HCT116 (cell line): ENCODE results near the gene UCKL1. TPM values are rescaled to one million over a fixed set of nuclear protein-coding genes. Genes with fewer than 3 reads are reported as not detected.

Experiments
- ATAC-seq: fragments of 200-7000 bp; cut with Tn5 transposase; 2 replicates; pipeline ENCODE4 v1.9.1; 2020; ENCODE audit warnings: mild to moderate bottlenecking, moderate library complexity
- BruUV-seq: library from RNA; stranded (reverse); fragments of 400-500 nt; replicated peaks from 2 replicates; lab custom pipeline; 2021; lab: Mats Ljungman, UMichigan
- CTCF ChIA-PET: fragments of 300-600 bp; sonication (Branson Sonifier 250); formaldehyde crosslinking; loops from one replicate; lab custom pipeline; 2021; ENCODE audit warnings: antibody characterized with exemption; lab: Charles Lee
- POLR2A ChIA-PET: fragments of 300-600, 350-600 bp; sonication (Branson Sonifier 250); formaldehyde crosslinking; loops from one replicate; lab custom pipeline; 2021; ENCODE audit warnings: antibody characterized with exemption; lab: Charles Lee
- RAD21 ChIA-PET, 2 experiments: fragments of 300-600 bp; sonication (Branson Sonifier 250); formaldehyde crosslinking; loops; one replicate each; lab custom pipeline; 2023; ENCODE audit warnings: low total read pairs in 2 of 2; ENCODE audit not compliant: uncharacterized antibody in 2 of 2, unreplicated experiment in 2 of 2, low non-redundant PET in 1 of 2; lab: Charles Lee
- DNase-seq: peaks from one replicate; pipeline ENCODE4 v3.0.0-alpha.2; 2010; ENCODE audit warnings: low read depth, low spot score
- H2AFZ ChIP-seq: fragments of 200-600 bp; shearing (Covaris generic), sonication (generic); 2 replicates; pipeline ENCODE4 v1.6.1; 2017; ENCODE audit warnings: low read depth, mixed run types, mixed read lengths, antibody characterized with exemption, low read length; ENCODE audit not compliant: poor library complexity, severe bottlenecking
- H3K27ac ChIP-seq: 2 replicates; pipeline ENCODE4 v1.5.1; 2012; ENCODE audit warnings: low read depth, low read length
- H3K27me3 ChIP-seq: fragments of 200-600 bp; sonication (generic); 2 replicates; pipeline ENCODE4 v1.6.1; 2016; ENCODE audit warnings: mixed run types, low read length, mixed read lengths; ENCODE audit not compliant: insufficient read depth
- H3K36me3 ChIP-seq, 2 experiments: fragments of 200-500 bp in 1 of 2; fragments of 200-600 bp in 1 of 2; sonication (Bioruptor generic) in 1 of 2; sonication (generic) in 1 of 2; 2 replicates each; pipeline versions ENCODE4 v1.5.1 to v1.6.1; 2014 to 2016; ENCODE audit warnings: low read length in 2 of 2, inconsistent platforms in 1 of 2, mixed read lengths in 1 of 2, mixed run types in 1 of 2; ENCODE audit not compliant: insufficient read depth in 2 of 2, control insufficient read depth in 1 of 2
- H3K4me1 ChIP-seq, 2 experiments: fragments of 200-600 bp in 1 of 2; sonication (generic) in 1 of 2; 2 replicates each; pipeline versions ENCODE4 v1.5.1 to v1.6.1; 2012 to 2017; ENCODE audit warnings: low read length in 2 of 2, inconsistent platforms in 1 of 2, mild to moderate bottlenecking in 1 of 2, mixed read lengths in 1 of 2, mixed run types in 1 of 2, moderate library complexity in 1 of 2; ENCODE audit not compliant: insufficient read depth in 2 of 2, control insufficient read depth in 1 of 2
- H3K4me2 ChIP-seq: fragments of 200-600 bp; sonication (generic); 2 replicates; pipeline ENCODE4 v1.6.1; 2017; ENCODE audit warnings: mixed run types, low read length, mixed read lengths
- H3K4me3 ChIP-seq, 2 experiments: fragments of 200-600 bp in 1 of 2; sonication (generic) in 1 of 2; replicated peaks in 1 of 2; 2 replicates each; pipeline ENCODE4 v1.5.1; 2011 to 2016; ENCODE audit warnings: low read length in 2 of 2, control low read depth in 1 of 2, low read depth in 1 of 2, mild to moderate bottlenecking in 1 of 2, mixed read lengths in 1 of 2, mixed run types in 1 of 2
- H3K79me2 ChIP-seq: fragments of 200-600 bp; sonication (generic); 2 replicates; pipeline ENCODE4 v1.6.1; 2017; ENCODE audit warnings: mild to moderate bottlenecking, mixed run types, low read length, moderate library complexity, mixed read lengths; ENCODE audit not compliant: insufficient read depth
- H3K9ac ChIP-seq: fragments of 200-600 bp; sonication (generic); 2 replicates; pipeline ENCODE4 v1.6.1; 2016; ENCODE audit warnings: low read length, mixed read lengths
- H3K9me2 ChIP-seq: fragments of 200-600 bp; sonication (generic), shearing (Covaris generic); 2 replicates; pipeline ENCODE4 v1.6.1; 2017; ENCODE audit warnings: mixed run types, mild to moderate bottlenecking, moderate library complexity; ENCODE audit not compliant: insufficient read depth
- H3K9me3 ChIP-seq, 2 experiments: fragments of 200-500 bp in 1 of 2; fragments of 200-600 bp in 1 of 2; sonication (Bioruptor generic) in 1 of 2; sonication (generic) in 1 of 2; 2 replicates each; pipeline ENCODE4 v1.6.1; 2014 to 2017; ENCODE audit warnings: low read length in 2 of 2, mixed read lengths in 2 of 2, inconsistent platforms in 1 of 2, low read depth in 1 of 2, mild to moderate bottlenecking in 1 of 2, mixed run types in 1 of 2, moderate library complexity in 1 of 2; ENCODE audit not compliant: control insufficient read depth in 1 of 2, insufficient read depth in 1 of 2
- H4K20me1 ChIP-seq: fragments of 200-600 bp; sonication (generic), shearing (Covaris generic); 2 replicates; pipeline ENCODE4 v1.6.1; 2017; ENCODE audit warnings: mixed run types, mild to moderate bottlenecking, moderate library complexity; ENCODE audit not compliant: insufficient read depth
- EZH2 ChIP-seq: fragments of 200-600 bp; sonication (generic); IDR thresholded peaks from 2 replicates; pipeline ENCODE4 v1.6.1; 2017; ENCODE audit warnings: antibody characterized with exemption, mixed run types
- SIN3A ChIP-seq: IDR thresholded peaks from 2 replicates; pipeline ENCODE4 v1.6.1; 2012; ENCODE audit warnings: low read depth
- TCF7L2 ChIP-seq: IDR thresholded peaks from 2 replicates; pipeline ENCODE4 v1.7.0; 2011; ENCODE audit warnings: borderline replicate concordance, inconsistent platforms; ENCODE audit not compliant: insufficient read depth, insufficient read length; ENCODE audit errors: extremely low read depth
- YY1 ChIP-seq: IDR thresholded peaks from 2 replicates; pipeline ENCODE4 v1.6.1; 2011; ENCODE audit warnings: low read length, low read depth, moderate library complexity, mild to moderate bottlenecking; ENCODE audit not compliant: insufficient replicate concordance; ENCODE audit errors: extremely low read depth
- intact Hi-C: fragments of 100-400 bp; cut with micrococcal nuclease; formaldehyde crosslinking; loops from 2 replicates; pipeline ENCODE4 v1.10.0; 2022
- total RNA-seq: library from RNA; stranded (reverse); gene quantifications from one replicate; pipeline ENCODE4 v1.2.1, GENCODE V29; 2021; ENCODE audit not compliant: unreplicated experiment
- TF ChIP-seq, protein P1 (sequence below): IDR thresholded peaks from 2 replicates; pipeline ENCODE4 v1.6.1; 2012
- TF ChIP-seq, protein P2 (sequence below): IDR thresholded peaks from 2 replicates; pipeline ENCODE4 v1.6.1; 2012; ENCODE audit warnings: low read depth

UCKL1 gene
- total RNA-seq, 1 experiment from 2014 or later, result 54.2 TPM

DNA sequence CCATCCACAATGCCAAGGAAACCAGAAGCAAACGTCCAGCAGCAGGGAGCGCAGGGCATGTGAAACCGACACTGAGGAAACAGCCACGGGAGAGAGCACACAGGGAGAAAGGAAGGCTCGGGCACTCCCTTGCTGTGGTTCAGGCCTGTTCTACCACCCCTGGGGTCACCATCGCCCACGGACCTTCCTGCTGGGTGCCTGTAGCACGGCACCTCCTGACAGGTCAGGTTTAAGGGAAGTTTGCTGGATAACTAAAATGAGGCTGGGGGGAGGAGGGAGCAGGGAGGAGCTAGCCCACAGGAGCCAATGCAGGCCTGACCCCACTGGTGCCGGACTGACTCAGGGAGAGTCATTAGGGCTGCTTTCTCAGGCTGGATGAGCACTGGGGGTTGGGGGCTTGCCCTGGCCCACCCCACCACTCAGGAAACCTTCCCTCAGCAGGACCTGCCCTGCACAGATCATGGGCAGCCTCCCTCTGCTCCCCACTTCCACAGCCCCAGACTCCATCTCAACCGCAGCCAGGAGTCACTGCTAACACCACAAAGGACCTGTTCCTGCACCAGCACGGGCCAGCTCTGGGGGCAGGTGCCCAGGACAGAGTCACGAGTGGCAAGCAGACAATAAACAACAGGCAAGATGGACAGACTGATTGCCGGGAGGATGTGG, 2.3 kb downstream of the UCKL1 start:
- H4K20me1 ChIP-seq, result no peaks in the 10 kb centered on the region

More for the DNA sequence above, 2.3 kb downstream of the UCKL1 start:
- ChIA-PET RAD21 (no interaction called here), CTCF (no interaction called here), POLR2A (no interaction called here)
- H3K36me3 ChIP-seq, result no peaks in the 10 kb centered on the region
- H3K9me3 ChIP-seq, result no peaks in the 10 kb centered on the region
- ATAC-seq (no peak), DNase-seq (no peak)
- H3K9ac ChIP-seq, result no peak overlapping the region
- H2AFZ ChIP-seq, result no peak overlapping the region
- peaks cover 23 to 69% of the 10 kb centered on the region in 2 experiments; a peak in 3 of 4 replicates for H3K4me1 ChIP-seq
- no peaks in the 10 kb centered on the region for H3K27me3 ChIP-seq
- peak overlapping the region; percentile 99; the same call in 1 of the 2 replicates for H3K27ac ChIP-seq
- no peak overlapping the region for H3K4me3 ChIP-seq
- H3K4me2 ChIP-seq, result peak overlapping the region; percentile 96; the same call in 1 of the 2 replicates
- TF ChIP-seq YY1 (no peak), TCF7L2 (no peak), SIN3A (no peak), EZH2 (no peak)
- TF ChIP-seq, protein P1, sequence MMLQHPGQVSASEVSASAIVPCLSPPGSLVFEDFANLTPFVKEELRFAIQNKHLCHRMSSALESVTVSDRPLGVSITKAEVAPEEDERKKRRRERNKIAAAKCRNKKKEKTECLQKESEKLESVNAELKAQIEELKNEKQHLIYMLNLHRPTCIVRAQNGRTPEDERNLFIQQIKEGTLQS, result no peak
- TF ChIP-seq, protein P2, sequence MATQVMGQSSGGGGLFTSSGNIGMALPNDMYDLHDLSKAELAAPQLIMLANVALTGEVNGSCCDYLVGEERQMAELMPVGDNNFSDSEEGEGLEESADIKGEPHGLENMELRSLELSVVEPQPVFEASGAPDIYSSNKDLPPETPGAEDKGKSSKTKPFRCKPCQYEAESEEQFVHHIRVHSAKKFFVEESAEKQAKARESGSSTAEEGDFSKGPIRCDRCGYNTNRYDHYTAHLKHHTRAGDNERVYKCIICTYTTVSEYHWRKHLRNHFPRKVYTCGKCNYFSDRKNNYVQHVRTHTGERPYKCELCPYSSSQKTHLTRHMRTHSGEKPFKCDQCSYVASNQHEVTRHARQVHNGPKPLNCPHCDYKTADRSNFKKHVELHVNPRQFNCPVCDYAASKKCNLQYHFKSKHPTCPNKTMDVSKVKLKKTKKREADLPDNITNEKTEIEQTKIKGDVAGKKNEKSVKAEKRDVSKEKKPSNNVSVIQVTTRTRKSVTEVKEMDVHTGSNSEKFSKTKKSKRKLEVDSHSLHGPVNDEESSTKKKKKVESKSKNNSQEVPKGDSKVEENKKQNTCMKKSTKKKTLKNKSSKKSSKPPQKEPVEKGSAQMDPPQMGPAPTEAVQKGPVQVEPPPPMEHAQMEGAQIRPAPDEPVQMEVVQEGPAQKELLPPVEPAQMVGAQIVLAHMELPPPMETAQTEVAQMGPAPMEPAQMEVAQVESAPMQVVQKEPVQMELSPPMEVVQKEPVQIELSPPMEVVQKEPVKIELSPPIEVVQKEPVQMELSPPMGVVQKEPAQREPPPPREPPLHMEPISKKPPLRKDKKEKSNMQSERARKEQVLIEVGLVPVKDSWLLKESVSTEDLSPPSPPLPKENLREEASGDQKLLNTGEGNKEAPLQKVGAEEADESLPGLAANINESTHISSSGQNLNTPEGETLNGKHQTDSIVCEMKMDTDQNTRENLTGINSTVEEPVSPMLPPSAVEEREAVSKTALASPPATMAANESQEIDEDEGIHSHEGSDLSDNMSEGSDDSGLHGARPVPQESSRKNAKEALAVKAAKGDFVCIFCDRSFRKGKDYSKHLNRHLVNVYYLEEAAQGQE, result no peak
- intact Hi-C loops, result no loop called here
- BruUV-seq, result no TSS peak
- H3K79me2 ChIP-seq, result peaks cover 72% of the 10 kb centered on the region
- H3K9me2 ChIP-seq, result no peaks in the 10 kb centered on the region
